ENCODE data around the gene BCAP31. TPM values are rescaled to one million over a fixed set of nuclear protein-coding genes. Genes with fewer than 3 reads are reported as not detected.
A peak's percentile ranks its signal among the peaks of the same experiment; 100 is the strongest.

Gene BCAP31
- total and polyA plus RNA-seq, 2 of the 13 experiments (the other 11 are each of a cell fraction or from before 2014, with no cell fraction given), result 139 to 178 TPM

DNA sequence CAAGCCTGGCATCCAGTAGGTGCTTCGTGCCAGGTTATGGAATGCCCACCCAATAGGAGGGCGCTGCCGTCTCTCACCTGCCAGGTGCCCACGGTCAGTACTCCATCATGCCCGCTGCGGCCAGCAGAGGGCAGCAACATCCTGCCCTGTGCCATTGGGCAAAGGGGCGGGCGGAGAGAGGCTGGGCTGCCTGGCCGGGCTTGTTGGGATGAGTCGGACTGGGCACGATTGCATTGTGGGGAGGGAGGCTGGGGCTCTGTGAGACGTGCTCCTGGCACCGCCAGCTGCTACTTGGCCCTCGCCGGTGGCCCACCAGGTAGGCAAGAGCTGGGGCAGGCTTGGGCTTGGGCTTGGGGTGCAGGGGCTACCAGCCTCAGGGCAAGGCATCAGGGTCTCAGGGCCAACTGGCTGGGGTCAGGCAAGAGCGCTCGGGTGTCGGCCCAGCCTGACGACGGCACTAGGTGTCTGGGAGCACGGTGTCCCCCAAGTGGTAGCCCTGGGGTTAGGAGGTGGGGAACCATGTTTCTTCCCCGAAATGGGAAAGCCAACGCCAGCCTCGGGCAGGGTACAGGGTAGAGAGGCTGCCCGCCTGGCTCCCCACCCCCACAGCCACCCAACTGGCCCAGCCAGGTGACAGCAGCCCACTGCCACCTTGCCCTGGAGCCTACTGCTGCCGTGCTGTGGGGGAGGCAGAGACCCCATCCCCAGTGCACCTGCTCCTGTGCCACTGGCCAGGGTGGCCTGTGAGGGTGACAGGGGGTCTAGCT lies 40.0 kb upstream of the BCAP31 start, which contains the start of gene PLXNB3 (continued):
- TF ChIP-seq HNRNPL (IDR thresholded peaks at IDR 0.05; ENCODE audit: low read depth, low read length), result peak; percentile 100
- TF ChIP-seq, protein P1, sequence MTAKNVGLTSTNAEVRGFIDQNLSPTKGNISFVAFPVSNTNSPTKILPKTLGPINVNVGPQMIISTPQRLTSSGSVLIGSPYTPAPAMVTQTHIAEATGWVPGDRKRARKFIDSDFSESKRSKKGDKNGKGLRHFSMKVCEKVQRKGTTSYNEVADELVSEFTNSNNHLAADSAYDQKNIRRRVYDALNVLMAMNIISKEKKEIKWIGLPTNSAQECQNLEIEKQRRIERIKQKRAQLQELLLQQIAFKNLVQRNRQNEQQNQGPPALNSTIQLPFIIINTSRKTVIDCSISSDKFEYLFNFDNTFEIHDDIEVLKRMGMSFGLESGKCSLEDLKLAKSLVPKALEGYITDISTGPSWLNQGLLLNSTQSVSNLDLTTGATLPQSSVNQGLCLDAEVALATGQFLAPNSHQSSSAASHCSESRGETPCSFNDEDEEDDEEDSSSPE (CRISPR knock-in tag; IDR thresholded peaks at IDR 0.05), result no peak
- no peak for TF ChIP-seq ZFP36L2 (CRISPR knock-in tag; IDR thresholded peaks at IDR 0.05)
- TF ChIP-seq, protein P2, sequence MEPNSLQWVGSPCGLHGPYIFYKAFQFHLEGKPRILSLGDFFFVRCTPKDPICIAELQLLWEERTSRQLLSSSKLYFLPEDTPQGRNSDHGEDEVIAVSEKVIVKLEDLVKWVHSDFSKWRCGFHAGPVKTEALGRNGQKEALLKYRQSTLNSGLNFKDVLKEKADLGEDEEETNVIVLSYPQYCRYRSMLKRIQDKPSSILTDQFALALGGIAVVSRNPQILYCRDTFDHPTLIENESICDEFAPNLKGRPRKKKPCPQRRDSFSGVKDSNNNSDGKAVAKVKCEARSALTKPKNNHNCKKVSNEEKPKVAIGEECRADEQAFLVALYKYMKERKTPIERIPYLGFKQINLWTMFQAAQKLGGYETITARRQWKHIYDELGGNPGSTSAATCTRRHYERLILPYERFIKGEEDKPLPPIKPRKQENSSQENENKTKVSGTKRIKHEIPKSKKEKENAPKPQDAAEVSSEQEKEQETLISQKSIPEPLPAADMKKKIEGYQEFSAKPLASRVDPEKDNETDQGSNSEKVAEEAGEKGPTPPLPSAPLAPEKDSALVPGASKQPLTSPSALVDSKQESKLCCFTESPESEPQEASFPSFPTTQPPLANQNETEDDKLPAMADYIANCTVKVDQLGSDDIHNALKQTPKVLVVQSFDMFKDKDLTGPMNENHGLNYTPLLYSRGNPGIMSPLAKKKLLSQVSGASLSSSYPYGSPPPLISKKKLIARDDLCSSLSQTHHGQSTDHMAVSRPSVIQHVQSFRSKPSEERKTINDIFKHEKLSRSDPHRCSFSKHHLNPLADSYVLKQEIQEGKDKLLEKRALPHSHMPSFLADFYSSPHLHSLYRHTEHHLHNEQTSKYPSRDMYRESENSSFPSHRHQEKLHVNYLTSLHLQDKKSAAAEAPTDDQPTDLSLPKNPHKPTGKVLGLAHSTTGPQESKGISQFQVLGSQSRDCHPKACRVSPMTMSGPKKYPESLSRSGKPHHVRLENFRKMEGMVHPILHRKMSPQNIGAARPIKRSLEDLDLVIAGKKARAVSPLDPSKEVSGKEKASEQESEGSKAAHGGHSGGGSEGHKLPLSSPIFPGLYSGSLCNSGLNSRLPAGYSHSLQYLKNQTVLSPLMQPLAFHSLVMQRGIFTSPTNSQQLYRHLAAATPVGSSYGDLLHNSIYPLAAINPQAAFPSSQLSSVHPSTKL (CRISPR knock-in tag; IDR thresholded peaks at IDR 0.05), result 0 out of 2 replicates have a peak, but pooled peaks have one; percentile 9
- no peak for TF ChIP-seq ZNF274 (CRISPR knock-in tag; IDR thresholded peaks at IDR 0.05)
- TF ChIP-seq TOPORS (CRISPR knock-in tag; IDR thresholded peaks at IDR 0.05), result no peak
- peak; percentile 50 for TF ChIP-seq ZEB1 (IDR thresholded peaks at IDR 0.05; ENCODE audit: insufficient replicate concordance, low read depth)
- no peak for TF ChIP-seq ZNF10 (CRISPR knock-in tag; IDR thresholded peaks at IDR 0.05; ENCODE audit: borderline replicate concordance, low read depth)
- no peak for TF ChIP-seq ZSCAN22 (CRISPR knock-in tag; IDR thresholded peaks at IDR 0.05)
- no peak for TF ChIP-seq ZNF619 (CRISPR knock-in tag; IDR thresholded peaks at IDR 0.05)
- TF ChIP-seq ZNF550 (CRISPR knock-in tag; IDR thresholded peaks at IDR 0.05; ENCODE audit: borderline replicate concordance), result no peak
- TF ChIP-seq, protein P3, sequence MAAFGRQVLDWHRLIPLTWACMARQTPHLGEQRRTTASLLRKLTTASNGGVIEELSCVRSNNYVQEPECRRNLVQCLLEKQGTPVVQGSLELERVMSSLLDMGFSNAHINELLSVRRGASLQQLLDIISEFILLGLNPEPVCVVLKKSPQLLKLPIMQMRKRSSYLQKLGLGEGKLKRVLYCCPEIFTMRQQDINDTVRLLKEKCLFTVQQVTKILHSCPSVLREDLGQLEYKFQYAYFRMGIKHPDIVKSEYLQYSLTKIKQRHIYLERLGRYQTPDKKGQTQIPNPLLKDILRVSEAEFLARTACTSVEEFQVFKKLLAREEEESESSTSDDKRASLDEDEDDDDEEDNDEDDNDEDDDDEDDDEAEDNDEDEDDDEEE (CRISPR knock-in tag; IDR thresholded peaks at IDR 0.05), result 0 out of 2 replicates have a peak, but pooled peaks have one; percentile 41
- TF ChIP-seq ZNF121 (CRISPR knock-in tag; IDR thresholded peaks at IDR 0.05), result no peak
- TF ChIP-seq, protein P4, sequence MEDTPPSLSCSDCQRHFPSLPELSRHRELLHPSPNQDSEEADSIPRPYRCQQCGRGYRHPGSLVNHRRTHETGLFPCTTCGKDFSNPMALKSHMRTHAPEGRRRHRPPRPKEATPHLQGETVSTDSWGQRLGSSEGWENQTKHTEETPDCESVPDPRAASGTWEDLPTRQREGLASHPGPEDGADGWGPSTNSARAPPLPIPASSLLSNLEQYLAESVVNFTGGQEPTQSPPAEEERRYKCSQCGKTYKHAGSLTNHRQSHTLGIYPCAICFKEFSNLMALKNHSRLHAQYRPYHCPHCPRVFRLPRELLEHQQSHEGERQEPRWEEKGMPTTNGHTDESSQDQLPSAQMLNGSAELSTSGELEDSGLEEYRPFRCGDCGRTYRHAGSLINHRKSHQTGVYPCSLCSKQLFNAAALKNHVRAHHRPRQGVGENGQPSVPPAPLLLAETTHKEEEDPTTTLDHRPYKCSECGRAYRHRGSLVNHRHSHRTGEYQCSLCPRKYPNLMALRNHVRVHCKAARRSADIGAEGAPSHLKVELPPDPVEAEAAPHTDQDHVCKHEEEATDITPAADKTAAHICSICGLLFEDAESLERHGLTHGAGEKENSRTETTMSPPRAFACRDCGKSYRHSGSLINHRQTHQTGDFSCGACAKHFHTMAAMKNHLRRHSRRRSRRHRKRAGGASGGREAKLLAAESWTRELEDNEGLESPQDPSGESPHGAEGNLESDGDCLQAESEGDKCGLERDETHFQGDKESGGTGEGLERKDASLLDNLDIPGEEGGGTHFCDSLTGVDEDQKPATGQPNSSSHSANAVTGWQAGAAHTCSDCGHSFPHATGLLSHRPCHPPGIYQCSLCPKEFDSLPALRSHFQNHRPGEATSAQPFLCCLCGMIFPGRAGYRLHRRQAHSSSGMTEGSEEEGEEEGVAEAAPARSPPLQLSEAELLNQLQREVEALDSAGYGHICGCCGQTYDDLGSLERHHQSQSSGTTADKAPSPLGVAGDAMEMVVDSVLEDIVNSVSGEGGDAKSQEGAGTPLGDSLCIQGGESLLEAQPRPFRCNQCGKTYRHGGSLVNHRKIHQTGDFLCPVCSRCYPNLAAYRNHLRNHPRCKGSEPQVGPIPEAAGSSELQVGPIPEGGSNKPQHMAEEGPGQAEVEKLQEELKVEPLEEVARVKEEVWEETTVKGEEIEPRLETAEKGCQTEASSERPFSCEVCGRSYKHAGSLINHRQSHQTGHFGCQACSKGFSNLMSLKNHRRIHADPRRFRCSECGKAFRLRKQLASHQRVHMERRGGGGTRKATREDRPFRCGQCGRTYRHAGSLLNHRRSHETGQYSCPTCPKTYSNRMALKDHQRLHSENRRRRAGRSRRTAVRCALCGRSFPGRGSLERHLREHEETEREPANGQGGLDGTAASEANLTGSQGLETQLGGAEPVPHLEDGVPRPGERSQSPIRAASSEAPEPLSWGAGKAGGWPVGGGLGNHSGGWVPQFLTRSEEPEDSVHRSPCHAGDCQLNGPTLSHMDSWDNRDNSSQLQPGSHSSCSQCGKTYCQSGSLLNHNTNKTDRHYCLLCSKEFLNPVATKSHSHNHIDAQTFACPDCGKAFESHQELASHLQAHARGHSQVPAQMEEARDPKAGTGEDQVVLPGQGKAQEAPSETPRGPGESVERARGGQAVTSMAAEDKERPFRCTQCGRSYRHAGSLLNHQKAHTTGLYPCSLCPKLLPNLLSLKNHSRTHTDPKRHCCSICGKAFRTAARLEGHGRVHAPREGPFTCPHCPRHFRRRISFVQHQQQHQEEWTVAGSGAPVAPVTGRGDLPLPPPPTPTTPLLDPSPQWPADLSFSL (CRISPR knock-in tag; IDR thresholded peaks at IDR 0.05), result no peak

Data from HepG2 (cell line).